BE2C (cell line): ENCODE data around the gene GPR173.

ENCODE experiments used
- DNase-seq: peaks from one replicate; pipeline ENCODE4 v3.0.0-alpha.2; 2020
- H3K27me3 ChIP-seq: fragments of 250-450 bp; sonication (Bioruptor Pico); 2 replicates; pipeline ENCODE4 v1.5.1; 2020; ENCODE audit warnings: mild to moderate bottlenecking
- H3K36me3 ChIP-seq: fragments of 250-450 bp; sonication (Bioruptor Pico); 2 replicates; pipeline ENCODE4 v1.5.1; 2020; ENCODE audit warnings: mild to moderate bottlenecking
- H3K4me1 ChIP-seq: fragments of 250-450 bp; sonication (Bioruptor Pico); 2 replicates; pipeline ENCODE4 v1.5.1; 2020
- H3K4me3 ChIP-seq: 2 replicates; pipeline ENCODE4 v1.5.1; 2011; ENCODE audit warnings: low read depth, low read length
- H3K9me3 ChIP-seq: fragments of 250-450 bp; sonication (Bioruptor Pico); 2 replicates; pipeline ENCODE4 v1.5.1; 2020
- CTCF ChIP-seq: IDR thresholded peaks from 2 replicates; pipeline ENCODE4 v1.5.1; 2012; ENCODE audit warnings: mild to moderate bottlenecking, low read depth, low read length

GPR173 gene

GRCh38 chrX:53089224-53089842 is 40.7 kb downstream of the GPR173 start:
- peak; percentile 81 for TF ChIP-seq CTCF
- Histone ChIP-seq H3K27me3 (no peaks in the 10 kb centered on the region), H3K4me1 (no peaks in the 10 kb centered on the region), H3K4me3 (peak overlapping the region; percentile 77), H3K9me3 (no peaks in the 10 kb centered on the region), H3K36me3 (peaks cover 7% of the 10 kb centered on the region)
- peak; percentile 40 for DNase-seq

GRCh38 chrX:53089925-53090324 is 41.3 kb downstream of the GPR173 start:
- no peak for DNase-seq
- peaks cover 7% of the 10 kb centered on the region for H3K36me3 ChIP-seq
- H3K4me1 ChIP-seq: no peaks in the 10 kb centered on the region
- no peaks in the 10 kb centered on the region for H3K27me3 ChIP-seq
- H3K9me3 ChIP-seq: no peaks in the 10 kb centered on the region
- no peak overlapping the region for H3K4me3 ChIP-seq
- TF ChIP-seq CTCF: no peak

GRCh38 chrX:53091354-53091753 is 42.8 kb downstream of the GPR173 start:
- Histone ChIP-seq H3K4me3 (no peak overlapping the region), H3K36me3 (no peaks in the 10 kb centered on the region), H3K9me3 (no peaks in the 10 kb centered on the region), H3K27me3 (no peaks in the 10 kb centered on the region), H3K4me1 (no peaks in the 10 kb centered on the region)
- no peak for TF ChIP-seq CTCF
- DNase-seq: no peak

GRCh38 chrX:53093177-53093655 is 44.6 kb downstream of the GPR173 start:
- Histone ChIP-seq H3K4me3 (peak overlapping the region; percentile 57), H3K36me3 (no peaks in the 10 kb centered on the region), H3K27me3 (no peaks in the 10 kb centered on the region), H3K9me3 (no peaks in the 10 kb centered on the region), H3K4me1 (no peaks in the 10 kb centered on the region)
- DNase-seq: peak; percentile 85
- TF ChIP-seq CTCF: peak; percentile 54

GRCh38 chrX:53093748-53094581 is 45.4 kb downstream of the GPR173 start, which contains the start of gene KANTR:
Gene KANTR, plus strand, starts transcription at chrX:53094142. Its CDS starts 30,131 bp downstream, at chrX:53124273.
- Histone ChIP-seq H3K4me3 (peak within 1 kb of the TSS; percentile 75), H3K36me3 (no peaks in the 10 kb centered on the region), H3K27me3 (no peaks in the 10 kb centered on the region), H3K4me1 (no peaks in the 10 kb centered on the region), H3K9me3 (no peaks in the 10 kb centered on the region)
- DNase-seq: peak; percentile 89
- TF ChIP-seq CTCF: no peak

- Histone ChIP-seq H3K36me3 (no peaks in the 10 kb centered on the region), H3K4me3 (peak overlapping the region; percentile 75), H3K4me1 (no peaks in the 10 kb centered on the region), H3K9me3 (no peaks in the 10 kb centered on the region), H3K27me3 (no peaks in the 10 kb centered on the region)
- no peak for DNase-seq
- no peak for TF ChIP-seq CTCF
Measured at GRCh38 chrX:53094582-53094905, 46.0 kb downstream of the GPR173 start.
